CD4-positive, alpha-beta T cell (primary cell): Measurements from ENCODE around the gene IGLL1. TPM values are rescaled to one million over a fixed set of nuclear protein-coding genes. Genes with fewer than 3 reads are reported as not detected.
"Not testable (repeated sequence)": the region's sequence is repeated elsewhere in the genome, so short reads cannot be mapped to it uniquely, and the experiment has no call there.

Source experiments
- ATAC-seq: fragments of 200-7000 bp; cut with Tn5 transposase; one replicate; pipeline ENCODE4 v1.10.0; 2022; ENCODE audit warnings: mild to moderate bottlenecking; ENCODE audit not compliant: poor library complexity
- CTCF ChIA-PET: fragments of 350-600 bp; sonication (Branson Sonifier 250); formaldehyde crosslinking; loops from one replicate; lab custom pipeline; 2021; ENCODE audit warnings: antibody characterized with exemption, inconsistent platforms; lab: Charles Lee
- POLR2A ChIA-PET: fragments of 350-600 bp; sonication (Branson Sonifier 250); formaldehyde crosslinking; loops from one replicate; lab custom pipeline; 2021; ENCODE audit warnings: antibody characterized with exemption, inconsistent platforms; lab: Charles Lee
- DNase-seq, 14 experiments: peaks; one replicate each; pipeline ENCODE4 v3.0.0-alpha.2; 2013 to 2020; ENCODE audit warnings: mixed read lengths in 2 of 14
- H3K27ac ChIP-seq, 2 donors: one replicate each; pipeline versions ENCODE4 v1.5.1 to v1.7.0; 2013; ENCODE audit warnings: low read length in 2 of 2, low read depth in 1 of 2, mild to moderate bottlenecking in 1 of 2
- H3K27me3 ChIP-seq, 2 experiments: 1 replicate in 1 of 2; 2 replicates in 1 of 2; pipeline versions ENCODE4 v1.6.1 to v1.7.0; 2013; ENCODE audit warnings: low read length in 2 of 2, control low read depth in 1 of 2, mild to moderate bottlenecking in 1 of 2, moderate library complexity in 1 of 2; ENCODE audit not compliant: insufficient read depth in 2 of 2, control insufficient read depth in 1 of 2
- H3K36me3 ChIP-seq: one replicate; pipeline ENCODE4 v1.6.1; 2013; ENCODE audit warnings: low read length, control low read depth; ENCODE audit not compliant: insufficient read depth
- H3K4me1 ChIP-seq: one replicate; pipeline ENCODE4 v1.6.1; 2013; ENCODE audit warnings: low read length, control low read depth; ENCODE audit not compliant: insufficient read depth
- H3K4me3 ChIP-seq: one replicate; pipeline ENCODE4 v1.5.1; 2013; ENCODE audit warnings: mild to moderate bottlenecking, low read length, moderate library complexity
- H3K9me3 ChIP-seq, 2 experiments: 1 replicate in 1 of 2; 2 replicates in 1 of 2; pipeline versions ENCODE4 v1.6.1 to v1.7.0; 2013; ENCODE audit warnings: low read length in 2 of 2, mild to moderate bottlenecking in 2 of 2, control low read depth in 1 of 2, moderate library complexity in 1 of 2; ENCODE audit not compliant: control insufficient read depth in 1 of 2, insufficient read depth in 1 of 2
- H3K27ac Mint-ChIP-seq: one replicate; pipeline ENCODE4 v1.8.0; 2020; ENCODE audit warnings: mixed read lengths
- H3K27me3 Mint-ChIP-seq: one replicate; pipeline ENCODE4 v1.8.0; 2021; ENCODE audit warnings: mixed read lengths
- H3K36me3 Mint-ChIP-seq: one replicate; pipeline ENCODE4 v1.8.0; 2021; ENCODE audit warnings: low read depth, mixed read lengths
- H3K4me1 Mint-ChIP-seq: one replicate; pipeline ENCODE4 v1.8.0; 2021; ENCODE audit warnings: low read depth, mixed read lengths
- H3K4me3 Mint-ChIP-seq: one replicate; pipeline ENCODE4 v1.8.0; 2020; ENCODE audit warnings: mild to moderate bottlenecking, mixed read lengths
- H3K9me3 Mint-ChIP-seq: one replicate; pipeline ENCODE4 v1.8.0; 2020; ENCODE audit warnings: mixed read lengths
- intact Hi-C, 2 experiments: fragments of 100-400 bp; cut with DNase I in 1 of 2; cut with micrococcal nuclease in 1 of 2; formaldehyde crosslinking; loops; one replicate each; pipeline versions ENCODE4 v1.15.1 to v1.9.0; 2023 to 2025; cut with DNase I, micrococcal nuclease
- total RNA-seq, 174 experiments: library from RNA in 2 of 174; stranded (reverse) in 2 of 174; gene quantifications; one replicate each; pipeline ENCODE4 v1.2.3 and lab custom pipeline; 2021 to 2026
- TF ChIP-seq, protein P1 (sequence below): fragments of 200-600 bp; IDR thresholded peaks from one replicate; pipeline ENCODE4 v1.8.0; 2022; ENCODE audit warnings: antibody characterized with exemption, mild to moderate bottlenecking

Gene IGLL1
- total RNA-seq, 2 experiments from 2014 or later, result not detected

DNA sequence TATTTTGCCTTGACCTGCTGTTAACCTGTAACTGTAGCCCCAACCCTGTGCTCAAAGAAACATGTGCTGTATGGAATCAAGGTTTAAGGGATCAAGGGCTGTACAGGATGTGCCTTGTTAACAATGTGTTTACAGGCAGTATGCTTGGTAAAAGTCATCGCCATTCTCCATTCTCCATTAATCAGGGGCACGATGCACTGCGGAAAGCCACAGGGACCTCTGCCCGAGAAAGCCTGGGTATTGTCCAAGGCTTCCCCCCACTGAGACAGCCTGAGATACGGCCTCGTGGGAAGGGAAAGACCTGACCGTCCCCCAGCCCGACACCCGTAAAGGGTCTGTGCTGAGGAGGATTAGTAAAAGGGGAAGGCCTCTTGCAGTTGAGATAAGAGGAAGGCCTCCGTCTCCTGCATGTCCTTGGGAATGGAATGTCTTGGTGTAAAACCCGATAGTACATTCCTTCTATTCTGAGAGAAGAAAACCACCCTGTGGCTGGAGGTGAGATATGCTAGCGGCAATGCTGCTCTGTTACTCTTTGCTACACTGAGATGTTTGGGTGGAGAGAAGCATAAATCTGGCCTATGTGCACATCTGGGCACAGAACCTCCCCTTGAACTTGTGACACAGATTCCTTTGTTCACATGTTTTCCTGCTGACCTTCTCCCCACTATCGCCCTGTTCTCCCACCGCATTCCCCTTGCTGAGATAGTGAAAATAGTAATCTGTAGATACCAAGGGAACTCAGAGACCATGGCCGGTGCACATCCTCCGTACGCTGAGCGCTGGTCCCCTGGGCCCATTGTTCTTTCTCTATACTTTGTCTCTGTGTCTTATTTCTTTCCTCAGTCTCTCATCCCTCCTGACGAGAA, 42.0 kb downstream of the IGLL1 start:
- H3K4me1 ChIP-seq, H3K9me3 Mint-ChIP-seq, CTCF ChIA-PET, H3K27me3 Mint-ChIP-seq, H3K27me3 ChIP-seq, H3K4me1 Mint-ChIP-seq, H3K27ac Mint-ChIP-seq, H3K36me3 Mint-ChIP-seq, H3K27ac ChIP-seq, H3K9me3 ChIP-seq, H3K4me3 Mint-ChIP-seq, H3K4me3 ChIP-seq, POLR2A ChIA-PET, H3K36me3 ChIP-seq, ATAC-seq: not testable (repeated sequence)
- intact Hi-C loops, result loop anchor here in 1 of 2 experiments (5.0 to 10.0 kb wide), 3 partner anchors 136 to 356 kb away; partner anchors contain the start of gene BCR
- DNase-seq, result peak in 1 of 14 experiments; percentile 15

DNA sequence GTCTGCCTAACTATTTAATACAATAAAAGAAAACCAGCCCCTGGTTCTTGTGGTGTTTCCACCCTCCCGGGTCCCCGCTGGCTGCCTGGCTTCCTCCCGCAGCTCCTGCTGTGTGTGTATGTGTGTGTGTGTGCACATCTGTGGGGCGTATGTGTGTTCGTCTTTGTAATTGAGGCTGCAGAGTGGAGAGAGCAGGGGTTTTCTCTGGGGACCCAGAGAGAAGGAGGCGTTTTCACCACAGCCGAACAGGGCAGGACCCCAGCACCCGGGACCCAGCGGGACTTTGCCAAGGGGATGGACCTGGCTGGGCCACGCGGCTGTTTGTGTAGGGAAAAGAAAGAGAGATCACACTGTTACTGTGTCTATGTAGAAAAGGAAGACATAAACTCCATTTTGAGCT, 42.7 kb downstream of the IGLL1 start:
- TF ChIP-seq, protein P1, sequence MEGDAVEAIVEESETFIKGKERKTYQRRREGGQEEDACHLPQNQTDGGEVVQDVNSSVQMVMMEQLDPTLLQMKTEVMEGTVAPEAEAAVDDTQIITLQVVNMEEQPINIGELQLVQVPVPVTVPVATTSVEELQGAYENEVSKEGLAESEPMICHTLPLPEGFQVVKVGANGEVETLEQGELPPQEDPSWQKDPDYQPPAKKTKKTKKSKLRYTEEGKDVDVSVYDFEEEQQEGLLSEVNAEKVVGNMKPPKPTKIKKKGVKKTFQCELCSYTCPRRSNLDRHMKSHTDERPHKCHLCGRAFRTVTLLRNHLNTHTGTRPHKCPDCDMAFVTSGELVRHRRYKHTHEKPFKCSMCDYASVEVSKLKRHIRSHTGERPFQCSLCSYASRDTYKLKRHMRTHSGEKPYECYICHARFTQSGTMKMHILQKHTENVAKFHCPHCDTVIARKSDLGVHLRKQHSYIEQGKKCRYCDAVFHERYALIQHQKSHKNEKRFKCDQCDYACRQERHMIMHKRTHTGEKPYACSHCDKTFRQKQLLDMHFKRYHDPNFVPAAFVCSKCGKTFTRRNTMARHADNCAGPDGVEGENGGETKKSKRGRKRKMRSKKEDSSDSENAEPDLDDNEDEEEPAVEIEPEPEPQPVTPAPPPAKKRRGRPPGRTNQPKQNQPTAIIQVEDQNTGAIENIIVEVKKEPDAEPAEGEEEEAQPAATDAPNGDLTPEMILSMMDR, result no peak
- H3K36me3 ChIP-seq, result no peaks in the 10 kb centered on the region
- no peak overlapping the region for H3K27ac ChIP-seq
- H3K4me1 ChIP-seq, result peaks cover 6% of the 10 kb centered on the region
- POLR2A ChIA-PET, result no interaction called here
- no peaks in the 10 kb centered on the region for H3K9me3 Mint-ChIP-seq
- peaks cover 10% of the 10 kb centered on the region for H3K4me1 Mint-ChIP-seq
- no peak overlapping the region for H3K4me3 ChIP-seq
- H3K4me3 Mint-ChIP-seq, result no peak overlapping the region
- H3K27me3 Mint-ChIP-seq, result peaks cover 4% of the 10 kb centered on the region
- intact Hi-C loops, result loop anchor here in 1 of 2 experiments (5.0 to 10.0 kb wide), 3 partner anchors 135 to 355 kb away; partner anchors contain the start of gene BCR
- H3K27ac Mint-ChIP-seq, result no peak overlapping the region
- peak in 1 of 14 experiments; percentile 15 for DNase-seq
- no peaks in the 10 kb centered on the region for H3K9me3 ChIP-seq
- CTCF ChIA-PET, result no interaction called here
- no peaks in the 10 kb centered on the region for H3K27me3 ChIP-seq
- H3K36me3 Mint-ChIP-seq, result no peaks in the 10 kb centered on the region
- no peak for ATAC-seq

DNA sequence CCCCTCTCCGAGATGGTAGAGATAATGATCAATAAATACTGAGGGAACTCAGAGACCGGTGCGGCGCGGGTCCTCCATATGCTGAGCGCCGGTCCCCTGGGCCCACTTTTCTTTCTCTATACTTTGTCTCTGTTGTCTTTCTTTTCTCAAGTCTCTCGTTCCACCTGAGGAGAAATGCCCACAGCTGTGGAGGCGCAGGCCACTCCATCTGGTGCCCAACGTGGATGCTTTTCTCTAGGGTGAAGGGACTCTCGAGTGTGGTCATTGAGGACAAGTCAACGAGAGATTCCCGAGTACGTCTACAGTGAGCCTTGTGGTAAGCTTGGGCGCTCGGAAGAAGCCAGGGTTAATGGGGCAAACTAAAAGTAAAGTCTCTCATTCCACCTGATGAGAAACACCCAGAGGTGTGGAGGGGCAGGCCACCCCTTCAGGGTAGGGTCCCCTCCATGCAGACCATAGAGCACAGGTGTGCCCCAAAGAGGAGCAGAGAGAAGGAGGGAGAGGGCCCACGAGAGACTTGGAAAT, 43.2 kb downstream of the IGLL1 start:
- H3K4me3 ChIP-seq, result no peak overlapping the region
- DNase-seq, result peak in 1 of 14 experiments; percentile 10
- peaks cover 5% of the 10 kb centered on the region for H3K27me3 Mint-ChIP-seq
- H3K9me3 ChIP-seq, result no peaks in the 10 kb centered on the region
- no peaks in the 10 kb centered on the region for H3K36me3 Mint-ChIP-seq
- no peak overlapping the region for H3K27ac ChIP-seq
- ATAC-seq, result no peak
- peaks cover 6% of the 10 kb centered on the region for H3K4me1 ChIP-seq
- POLR2A ChIA-PET, result no interaction called here
- TF ChIP-seq, protein P1, result no peak
- CTCF ChIA-PET, result no interaction called here
- H3K9me3 Mint-ChIP-seq, result no peaks in the 10 kb centered on the region
- H3K4me1 Mint-ChIP-seq, result peaks cover 10% of the 10 kb centered on the region
- intact Hi-C loops, result loop anchor here in 1 of 2 experiments (5.0 to 10.0 kb wide), 3 partner anchors 135 to 355 kb away; partner anchors contain the start of gene BCR
- no peak overlapping the region for H3K4me3 Mint-ChIP-seq
- H3K27ac Mint-ChIP-seq, result no peak overlapping the region
- no peaks in the 10 kb centered on the region for H3K27me3 ChIP-seq
- no peaks in the 10 kb centered on the region for H3K36me3 ChIP-seq

DNA sequence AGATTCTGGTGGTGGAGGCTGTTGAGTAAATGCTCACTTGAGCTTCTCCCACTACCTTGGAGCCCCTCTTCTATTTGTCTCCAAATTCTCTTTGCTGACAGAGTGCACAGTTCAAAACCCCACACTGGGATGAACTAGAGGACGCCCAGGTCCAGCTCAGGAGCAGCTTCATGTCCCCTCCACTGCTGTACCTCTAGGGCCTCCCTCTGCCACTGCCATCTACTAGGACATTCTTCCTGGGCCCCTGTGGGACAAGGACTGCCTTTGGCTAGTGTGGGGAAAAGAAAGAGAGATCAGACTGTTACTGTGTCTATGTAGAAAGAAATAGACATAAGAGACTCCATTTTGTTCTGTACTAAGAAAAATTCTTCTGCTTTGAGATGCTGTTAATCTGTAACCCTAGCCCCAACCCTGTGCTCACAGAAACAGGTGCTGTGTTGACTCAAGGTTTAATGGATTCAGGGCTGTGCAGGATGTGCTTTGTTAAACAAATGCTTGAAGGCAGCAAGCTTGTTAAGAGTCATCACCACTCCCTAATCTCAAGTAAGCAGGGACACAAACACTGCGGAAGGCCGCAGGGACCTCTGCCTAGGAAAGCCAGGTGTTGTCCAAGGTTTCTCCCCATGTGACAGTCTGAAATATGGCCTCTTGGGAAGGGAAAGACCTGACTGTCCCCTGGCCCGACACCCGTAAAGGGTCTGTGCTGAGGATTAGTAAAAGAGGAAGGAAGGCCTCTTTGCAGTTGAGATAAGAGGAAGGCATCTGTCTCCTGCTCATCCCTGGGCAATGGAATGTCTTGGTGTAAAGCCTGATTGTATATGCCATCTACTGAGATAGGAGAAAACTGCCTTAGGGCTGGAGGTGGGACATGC, 44.1 kb downstream of the IGLL1 start:
- CTCF ChIA-PET, POLR2A ChIA-PET: not testable (repeated sequence)
- intact Hi-C loops, result loop anchor here in 1 of 2 experiments (5.0 to 10.0 kb wide), 3 partner anchors 134 to 354 kb away; partner anchors contain the start of gene BCR

More for the DNA sequence above, 44.1 kb downstream of the IGLL1 start:
- H3K4me1 ChIP-seq, H3K4me3 Mint-ChIP-seq, H3K4me1 Mint-ChIP-seq, H3K9me3 ChIP-seq, H3K27ac Mint-ChIP-seq, H3K4me3 ChIP-seq, H3K27me3 ChIP-seq, H3K27ac ChIP-seq, ATAC-seq, H3K9me3 Mint-ChIP-seq, H3K36me3 Mint-ChIP-seq, H3K27me3 Mint-ChIP-seq, H3K36me3 ChIP-seq: not testable (repeated sequence)
- DNase-seq, result peak in 1 of 14 experiments; percentile 21
